Islet of Langerhans (tissue), 1 donor: ENCODE measurements around the gene EPHA10.
"Not testable (repeated sequence)": the region's sequence is repeated elsewhere in the genome, so short reads cannot be mapped to it uniquely, and the experiment has no call there.

Experiments used
- FAIRE-seq: peaks from one replicate; lab custom pipeline; 2011; peaks lifted over from hg19 to GRCh38; lab: Jason Lieb, UNC

Gene EPHA10

DNA sequence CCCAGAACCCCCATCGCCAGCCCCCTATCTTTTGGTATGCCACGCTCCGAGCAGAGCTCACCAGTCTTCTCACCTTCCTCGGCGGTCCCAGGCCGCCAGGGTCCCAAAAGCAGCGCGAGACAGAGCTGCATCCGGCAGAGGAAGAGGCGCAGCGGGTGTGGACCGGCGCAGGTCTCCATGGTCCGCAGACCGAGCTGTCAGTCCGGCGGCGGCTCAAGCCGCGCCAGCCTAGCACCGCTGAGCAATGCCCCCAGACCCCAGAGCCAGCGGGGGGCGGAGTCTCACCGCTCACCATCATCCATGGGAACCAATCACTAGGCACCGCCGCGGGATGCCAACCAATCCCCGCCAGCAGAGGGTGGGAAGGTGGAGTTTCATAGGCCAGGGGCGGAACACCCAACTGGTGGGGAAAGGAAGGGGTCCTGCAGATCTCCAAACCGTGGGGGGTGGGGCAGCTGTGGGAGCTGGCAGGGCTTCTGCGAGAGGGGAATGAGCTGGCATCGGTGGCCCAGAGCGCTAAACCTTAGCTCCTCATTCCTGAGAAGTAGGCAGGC, at the start of gene EPHA10:
EPHA10 (minus strand) TSS at position 233 of the 554 bp plus-strand sequence; CDS start at position 179, 54 bp downstream.
- no peak for FAIRE-seq

DNA sequence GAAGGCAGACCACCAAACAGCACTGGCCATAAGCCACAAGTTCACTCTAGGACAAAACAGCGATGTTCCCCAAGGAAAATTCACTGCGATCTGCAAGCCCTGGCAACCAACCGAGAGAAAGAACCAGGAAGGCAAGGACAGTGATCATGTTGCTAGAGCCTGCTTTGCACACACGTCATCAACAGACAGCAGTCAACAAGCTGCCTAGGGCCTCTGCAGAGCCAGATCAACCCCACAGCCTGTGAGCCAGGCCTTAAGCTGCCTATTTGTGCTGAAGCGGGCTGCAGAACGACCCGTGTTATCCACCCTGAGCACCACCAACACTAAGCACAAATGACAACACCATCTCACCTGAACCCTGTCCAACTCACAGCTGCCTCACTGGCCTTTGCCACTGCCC, 49.3 kb upstream of the EPHA10 start:
- no peak for FAIRE-seq

DNA sequence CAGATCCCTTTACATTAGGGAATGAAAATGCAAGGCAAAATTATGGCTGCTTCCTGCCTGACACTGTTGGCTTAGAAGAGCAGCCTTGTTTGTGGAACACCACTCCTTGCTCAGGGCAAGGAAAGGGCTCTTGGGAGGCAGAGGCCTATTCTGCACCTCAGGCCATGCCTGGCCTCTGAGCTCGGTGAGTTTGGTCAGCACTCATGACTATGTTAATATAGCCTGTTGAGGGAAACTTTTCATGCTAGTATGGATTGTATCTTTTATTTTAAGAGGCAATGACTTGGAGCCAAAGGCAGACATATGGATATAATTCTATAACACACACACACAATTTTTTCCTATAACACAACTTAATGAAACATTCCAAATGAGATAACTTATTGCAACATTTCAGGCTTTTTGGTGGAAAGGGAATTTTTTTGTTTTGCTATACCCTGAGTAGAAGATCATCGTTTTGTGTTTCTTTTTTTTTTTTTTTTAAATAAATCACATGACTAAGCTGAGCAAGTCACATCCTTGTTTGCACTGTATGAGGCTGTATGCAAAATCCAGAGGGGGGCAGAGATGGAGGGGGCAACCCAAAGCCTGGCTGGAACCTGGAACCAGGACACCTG, 48.7 kb upstream of the EPHA10 start:
- no peak for FAIRE-seq

GRCh38 chr1:37811027-37811655, 46.2 kb upstream of the EPHA10 start:
- no peak for FAIRE-seq

- FAIRE-seq = no peak
Observed at GRCh38 chr1:37809942-37810341, 45.0 kb upstream of the EPHA10 start.

GRCh38 chr1:37808369-37809319, 43.7 kb upstream of the EPHA10 start:
- no peak for FAIRE-seq

GRCh38 chr1:37807555-37808368, 42.8 kb upstream of the EPHA10 start, which contains the start of the genes C1orf122 and YRDC:
Gene C1orf122 (plus strand): TSS chr1:37807790. CDS start chr1:37808405, 615 bp downstream.
Gene YRDC (minus strand): TSS chr1:37808208. CDS start chr1:37808180, 28 bp downstream.
- FAIRE-seq = no peak

GRCh38 chr1:37807220-37807554, 42.3 kb upstream of the EPHA10 start:
- FAIRE-seq = no peak

DNA sequence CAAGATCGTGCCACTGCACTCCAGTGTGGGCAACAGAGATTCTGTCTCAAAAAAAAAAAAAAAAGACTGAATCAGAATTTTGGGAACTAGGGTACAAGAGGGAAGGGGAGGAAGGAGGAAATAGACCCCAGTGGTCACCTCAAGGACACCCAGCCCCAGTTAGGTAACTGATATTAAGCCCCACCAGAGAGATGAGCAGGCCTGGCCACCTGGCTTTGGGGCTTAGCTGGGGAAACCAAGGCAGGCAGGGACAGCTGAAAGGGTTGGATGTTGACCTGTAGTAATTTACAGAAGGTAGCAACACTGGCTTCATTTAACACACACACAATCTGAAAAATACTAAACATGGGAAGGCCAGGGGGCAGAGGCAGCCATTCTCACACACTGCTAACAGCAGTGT, 37.5 kb upstream of the EPHA10 start:
- FAIRE-seq = no peak

DNA sequence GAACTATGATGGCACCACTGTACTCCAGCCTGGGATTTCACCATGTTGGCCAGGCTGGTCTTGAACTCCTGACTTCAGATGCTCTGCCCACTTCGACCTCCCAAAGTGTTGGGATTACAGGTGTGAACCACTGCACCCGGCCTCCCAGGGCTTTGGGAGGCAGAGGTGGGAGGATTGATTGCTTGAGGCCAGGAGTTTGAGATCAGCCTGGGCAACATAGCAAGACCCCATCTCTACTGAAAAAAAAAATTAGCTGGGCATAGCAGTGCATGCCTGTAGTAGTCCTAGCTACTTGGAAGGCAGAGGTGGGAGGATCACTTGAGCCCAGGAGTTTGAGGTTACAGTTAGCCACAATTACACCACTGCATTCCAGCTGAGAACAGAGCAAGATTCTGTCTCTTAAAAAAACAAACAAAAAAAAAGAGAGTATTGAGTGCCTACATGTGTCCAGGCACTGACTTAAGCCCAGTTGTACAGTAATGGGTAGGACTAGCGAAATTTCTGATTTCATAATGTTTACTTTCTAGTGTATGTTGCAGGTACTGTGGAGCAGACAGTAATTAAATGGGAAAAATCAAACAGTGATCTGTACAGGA, 32.9 kb upstream of the EPHA10 start:
- FAIRE-seq = no peak

DNA sequence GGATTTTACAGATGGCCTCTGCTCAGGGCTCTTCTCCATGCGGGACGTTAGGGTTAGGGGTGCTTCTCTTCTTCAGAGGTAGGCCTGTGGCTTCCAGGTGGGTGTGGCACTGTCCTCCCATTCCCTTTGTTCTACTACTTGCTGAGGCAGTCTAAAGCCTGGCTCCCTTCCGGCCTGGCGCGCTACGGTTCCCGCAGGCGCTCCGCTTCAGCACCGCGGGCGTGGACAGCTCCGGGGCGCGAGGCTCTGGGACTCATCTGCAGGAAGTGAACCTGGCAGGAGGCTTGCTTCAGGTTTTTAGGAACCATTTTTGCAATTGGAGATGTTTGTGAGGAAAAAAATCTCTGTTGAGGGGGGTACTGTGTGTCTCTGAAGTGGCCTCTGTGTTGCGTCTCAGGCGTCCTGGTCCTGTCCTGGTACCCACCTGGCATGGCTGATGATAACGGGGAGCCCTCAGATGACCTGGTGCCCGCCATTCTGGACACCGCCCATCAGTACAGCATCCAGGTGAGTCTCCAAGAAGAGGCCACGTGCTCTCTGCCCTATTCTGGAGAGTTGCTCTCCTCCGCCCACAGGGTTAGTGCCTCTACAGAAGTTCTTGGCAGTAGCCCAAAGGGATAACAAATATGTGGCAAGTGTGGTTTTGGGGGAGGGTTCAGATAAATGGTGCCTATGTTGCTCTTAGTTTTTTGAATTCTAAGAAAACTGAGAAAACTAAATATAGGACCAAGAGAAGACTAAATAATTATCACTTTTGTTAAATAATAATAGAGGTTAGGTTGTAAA, 30.6 kb upstream of the EPHA10 start:
- FAIRE-seq = no peak

DNA sequence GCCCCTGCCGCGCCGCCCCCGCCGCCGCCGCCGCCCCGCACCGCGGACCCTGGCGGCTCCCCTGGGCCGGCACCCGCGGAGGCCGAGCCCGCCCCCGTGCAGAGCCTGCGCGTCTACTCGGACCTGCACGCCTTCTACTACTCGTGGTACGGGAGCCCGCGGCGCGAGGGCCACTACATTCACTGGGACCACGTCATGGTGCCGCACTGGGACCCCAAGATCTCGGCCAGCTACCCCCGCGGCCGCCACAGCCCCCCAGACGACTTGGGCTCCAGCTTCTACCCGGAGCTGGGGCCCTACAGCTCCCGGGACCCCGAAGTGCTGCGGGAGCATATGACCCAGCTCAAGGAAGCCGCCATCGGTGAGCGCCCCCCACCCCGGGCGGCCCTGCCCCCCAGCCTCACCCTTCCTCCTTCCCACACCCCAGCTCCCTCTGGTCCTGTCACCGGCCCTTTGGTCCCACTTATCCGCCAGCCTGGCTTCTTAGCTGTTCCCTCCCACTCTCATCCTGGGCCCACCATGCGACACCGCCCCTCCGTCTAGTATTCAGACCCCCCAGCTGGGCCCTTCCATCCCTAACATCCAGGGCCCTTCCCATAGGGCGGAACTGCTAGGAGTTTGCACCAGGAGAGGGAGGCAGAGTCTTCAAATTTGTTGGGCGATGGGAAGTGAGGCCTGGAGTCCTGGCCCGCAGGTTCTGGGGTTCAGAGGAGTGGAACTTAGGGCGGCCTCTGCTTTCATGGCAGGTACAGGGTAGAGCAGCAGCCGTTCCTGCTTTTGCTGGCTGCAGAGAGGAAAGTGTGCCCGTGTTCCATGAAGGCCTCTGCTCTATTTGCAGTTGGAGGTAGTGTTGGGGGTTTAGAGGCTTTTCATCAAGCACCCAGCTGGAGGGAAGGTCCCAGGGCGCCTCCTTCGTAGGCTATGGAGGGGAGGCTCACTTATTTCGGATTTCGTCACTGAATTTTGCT, 29.7 kb upstream of the EPHA10 start:
- FAIRE-seq = no peak

- no peak for FAIRE-seq
Observed at GRCh38 chr1:37793773-37794371, 29.0 kb upstream of the EPHA10 start, which contains the start of gene MANEAL. Gene MANEAL (plus strand): TSS chr1:37793847. CDS start chr1:37794183, 336 bp downstream.

GRCh38 chr1:37792943-37793686, 28.2 kb upstream of the EPHA10 start:
- no peak for FAIRE-seq

DNA sequence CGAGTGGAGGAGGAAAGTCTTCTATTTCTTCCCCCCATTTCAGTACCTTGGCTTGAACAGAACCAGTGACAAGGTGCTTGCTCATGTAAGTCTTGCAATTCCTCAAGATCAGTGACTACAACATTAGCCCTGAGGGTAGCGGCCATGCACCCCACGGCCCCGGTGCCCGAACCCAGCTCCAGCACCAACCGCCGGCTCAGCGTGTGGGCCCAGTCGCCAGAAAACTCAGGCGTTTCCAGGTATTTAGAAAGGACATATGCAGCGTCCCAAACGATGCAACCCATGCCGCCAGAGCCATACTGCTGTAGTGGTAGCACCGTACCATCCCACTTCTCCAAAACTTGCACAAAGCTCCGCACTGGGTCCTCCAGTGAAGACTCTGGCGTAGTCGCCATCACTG, 17.6 kb upstream of the EPHA10 start:
- FAIRE-seq = no peak

- no peak for FAIRE-seq
Observed at GRCh38 chr1:37778654-37779053, 13.7 kb upstream of the EPHA10 start.

DNA sequence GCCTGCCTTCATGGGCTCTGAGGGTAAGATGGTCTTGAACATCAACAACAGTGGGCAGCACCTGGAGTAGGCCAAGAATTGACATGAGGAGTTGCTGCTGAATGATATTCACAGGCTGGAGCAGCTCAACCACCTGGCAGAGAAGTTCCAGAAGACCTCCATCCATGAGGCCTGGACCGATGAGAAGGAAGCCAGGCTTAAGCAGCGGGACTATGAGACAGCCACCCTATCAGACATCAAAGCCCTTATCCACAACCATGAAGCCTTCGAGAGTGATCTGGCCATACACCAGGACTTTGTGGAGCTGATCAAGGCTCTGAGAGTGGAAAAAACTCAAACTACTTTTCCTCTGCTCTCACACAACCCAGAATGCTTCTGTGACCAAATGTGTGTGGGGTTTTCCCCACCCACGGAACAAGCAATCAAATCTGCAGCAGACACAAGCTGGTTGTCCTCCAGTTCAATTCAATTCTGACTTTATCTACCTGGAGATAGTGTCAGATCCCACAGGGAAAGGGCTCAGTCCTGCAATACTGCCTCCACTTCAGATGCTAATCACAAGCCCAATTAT, 12.1 kb upstream of the EPHA10 start:
- no peak for FAIRE-seq

GRCh38 chr1:37771440-37771839, 6.5 kb upstream of the EPHA10 start:
- not testable (repeated sequence) for FAIRE-seq
